Transverse colon (tissue), 4 donors: ENCODE data around the gene BPTF.

ENCODE experiments used
- EP300 ChIP-seq: sonication (generic); formaldehyde crosslinking; IDR thresholded peaks from one replicate; pipeline ENCODE4 v1.6.1; 2017; ENCODE audit warnings: antibody characterized with exemption, low read depth
- POLR2A ChIP-seq: fragments of 450-650 bp; IDR thresholded peaks from one replicate; pipeline ENCODE4 v1.6.1; 2016; ENCODE audit warnings: antibody characterized with exemption, mild to moderate bottlenecking, moderate library complexity
- POLR2AphosphoS5 ChIP-seq, 3 donors: sonication (generic); formaldehyde crosslinking; IDR thresholded peaks; one replicate each; pipeline ENCODE4 v1.6.1; 2016; ENCODE audit warnings: antibody characterized with exemption in 3 of 3
- TF ChIP-seq, protein P1 (sequence below), 5 experiments: fragments of 200-600 bp in 3 of 5; fragments of 450-650 bp in 2 of 5; sonication (generic) in 3 of 5; IDR thresholded peaks; 1 replicate in 2 of 5; 2 replicates in 3 of 5; pipeline ENCODE4 v1.5.1; 2016 to 2017; ENCODE audit warnings: antibody characterized with exemption in 5 of 5, inconsistent platforms in 3 of 5, mild to moderate bottlenecking in 2 of 5, moderate library complexity in 1 of 5

GRCh38 chr17:67970783-67971182 is 145.5 kb downstream of the BPTF start:
- TF ChIP-seq, protein P1, sequence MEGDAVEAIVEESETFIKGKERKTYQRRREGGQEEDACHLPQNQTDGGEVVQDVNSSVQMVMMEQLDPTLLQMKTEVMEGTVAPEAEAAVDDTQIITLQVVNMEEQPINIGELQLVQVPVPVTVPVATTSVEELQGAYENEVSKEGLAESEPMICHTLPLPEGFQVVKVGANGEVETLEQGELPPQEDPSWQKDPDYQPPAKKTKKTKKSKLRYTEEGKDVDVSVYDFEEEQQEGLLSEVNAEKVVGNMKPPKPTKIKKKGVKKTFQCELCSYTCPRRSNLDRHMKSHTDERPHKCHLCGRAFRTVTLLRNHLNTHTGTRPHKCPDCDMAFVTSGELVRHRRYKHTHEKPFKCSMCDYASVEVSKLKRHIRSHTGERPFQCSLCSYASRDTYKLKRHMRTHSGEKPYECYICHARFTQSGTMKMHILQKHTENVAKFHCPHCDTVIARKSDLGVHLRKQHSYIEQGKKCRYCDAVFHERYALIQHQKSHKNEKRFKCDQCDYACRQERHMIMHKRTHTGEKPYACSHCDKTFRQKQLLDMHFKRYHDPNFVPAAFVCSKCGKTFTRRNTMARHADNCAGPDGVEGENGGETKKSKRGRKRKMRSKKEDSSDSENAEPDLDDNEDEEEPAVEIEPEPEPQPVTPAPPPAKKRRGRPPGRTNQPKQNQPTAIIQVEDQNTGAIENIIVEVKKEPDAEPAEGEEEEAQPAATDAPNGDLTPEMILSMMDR (IDR thresholded peaks at IDR 0.05): no peak
- TF ChIP-seq POLR2A (no peak), POLR2AphosphoS5 (IDR thresholded peaks at IDR 0.05) (no peak), EP300 (no peak)
